GM12878 (cell line): Measurements from ENCODE around the gene SLC35A5. TPM values are rescaled to one million over a fixed set of nuclear protein-coding genes. Genes with fewer than 3 reads are reported as not detected.

Experiments used
- ATAC-seq: fragments of 200-7000 bp; cut with Tn5 transposase; 3 replicates; pipeline ENCODE4 v1.9.1; 2020; ENCODE audit warnings: mild to moderate bottlenecking, moderate library complexity
- BruUV-seq: library from RNA; stranded (reverse); fragments of 400-500 nt; replicated peaks from 2 replicates; lab custom pipeline; 2021; lab: Mats Ljungman, UMichigan
- CTCF ChIA-PET: fragments of 300-600 bp; sonication (Branson Sonifier 250); formaldehyde crosslinking; extraction: SDS; loops from one replicate; lab custom pipeline; 2021; ENCODE audit warnings: inconsistent platforms; lab: Yijun Ruan, JAX
- POLR2A ChIA-PET: fragments of 350-600 bp; formaldehyde crosslinking; extraction: SDS; loops from one replicate; lab custom pipeline; 2021; ENCODE audit warnings: inconsistent platforms; lab: Charles Lee
- RAD21 ChIA-PET: fragments of 300-600 bp; sonication (Branson Sonifier 250); formaldehyde crosslinking; loops from one replicate; lab custom pipeline; 2023; ENCODE audit warnings: antibody characterized with exemption; ENCODE audit not compliant: unreplicated experiment; lab: Charles Lee
- SMC1A ChIA-PET: fragments of 300-600 bp; sonication (Branson Sonifier 250); formaldehyde crosslinking; loops from one replicate; lab custom pipeline; 2023; ENCODE audit not compliant: unreplicated experiment, uncharacterized antibody; lab: Charles Lee
- DNase-seq: peaks from one replicate; pipeline ENCODE4 v3.0.0-alpha.2; 2011; ENCODE audit warnings: low read depth, low spot score
- FAIRE-seq: peaks from 3 replicates; lab custom pipeline; 2011; peaks lifted over from hg19 to GRCh38; lab: Jason Lieb, UNC
- H2AFZ ChIP-seq: 2 replicates; pipeline ENCODE4 v1.6.0; 2011; ENCODE audit warnings: low read depth, low read length, control low read depth; ENCODE audit not compliant: control insufficient read depth
- H3K27ac ChIP-seq: 2 replicates; pipeline ENCODE4 v1.5.1; 2011; ENCODE audit warnings: control low read depth; ENCODE audit not compliant: control insufficient read depth, insufficient read depth
- H3K27me3 ChIP-seq, 2 experiments: replicated peaks in 1 of 2; 2 replicates each; pipeline versions ENCODE4 v1.6.0 to v1.6.1; 2011; ENCODE audit warnings: low read length in 1 of 2; ENCODE audit not compliant: control insufficient read depth in 2 of 2, insufficient read depth in 2 of 2
- H3K36me3 ChIP-seq, 2 experiments: 2 replicates each; pipeline ENCODE4 v1.5.1; 2011; ENCODE audit warnings: low read length in 1 of 2; ENCODE audit not compliant: control insufficient read depth in 2 of 2, insufficient read depth in 2 of 2
- H3K4me1 ChIP-seq: 2 replicates; pipeline ENCODE4 v1.6.1; 2011; ENCODE audit warnings: mild to moderate bottlenecking, low read length, moderate library complexity, mixed read lengths; ENCODE audit not compliant: control insufficient read depth, insufficient read depth
- H3K4me2 ChIP-seq: 2 replicates; pipeline ENCODE4 v1.6.0; 2011; ENCODE audit warnings: control low read depth; ENCODE audit not compliant: control insufficient read depth, insufficient read depth
- H3K4me3 ChIP-seq: fragments of 200-600 bp; sonication (generic); 2 replicates; pipeline ENCODE4 v1.5.1; 2016
- H3K79me2 ChIP-seq: 2 replicates; pipeline ENCODE4 v1.6.0; 2011; ENCODE audit warnings: low read length; ENCODE audit not compliant: control insufficient read depth, insufficient read depth
- H3K9ac ChIP-seq: 2 replicates; pipeline ENCODE4 v1.8.0; 2011; ENCODE audit warnings: low read length, control low read depth, mixed read lengths; ENCODE audit not compliant: control insufficient read depth, insufficient read depth
- H3K9me3 ChIP-seq: replicated peaks from 3 replicates; pipeline ENCODE4 v1.5.1; 2011; ENCODE audit warnings: mild to moderate bottlenecking, low read length; ENCODE audit not compliant: control insufficient read depth, insufficient read depth
- H4K20me1 ChIP-seq: 2 replicates; pipeline ENCODE4 v1.6.0; 2011; ENCODE audit not compliant: control insufficient read depth, insufficient read depth
- CEBPB ChIP-seq, 2 experiments: fragments of 150-350 bp in 1 of 2; IDR thresholded peaks; 2 replicates each; pipeline ENCODE4 v1.6.1; 2012 to 2014; ENCODE audit warnings: low read depth in 2 of 2, low read length in 2 of 2, borderline replicate concordance in 1 of 2, inconsistent platforms in 1 of 2
- EGR1 ChIP-seq, 2 experiments: IDR thresholded peaks; 1 replicate in 1 of 2; 2 replicates in 1 of 2; pipeline ENCODE4 v1.6.1; 2011 to 2012; ENCODE audit warnings: low read depth in 2 of 2, low read length in 2 of 2, borderline replicate concordance in 1 of 2, mild to moderate bottlenecking in 1 of 2, moderate library complexity in 1 of 2
- ESRRA ChIP-seq: IDR thresholded peaks from 2 replicates; pipeline ENCODE4 v1.6.1; 2012; ENCODE audit warnings: mild to moderate bottlenecking, low read length, improper control_type of control experiment
- JUND ChIP-seq: IDR thresholded peaks from 2 replicates; pipeline ENCODE4 v1.6.1; 2012; ENCODE audit warnings: low read depth, mild to moderate bottlenecking, low read length, improper control_type of control experiment, moderate library complexity
- LARP7 ChIP-seq: fragments of 450-650 bp; IDR thresholded peaks from 2 replicates; pipeline ENCODE4 v1.6.1; 2017; ENCODE audit warnings: mild to moderate bottlenecking
- MEF2A ChIP-seq: IDR thresholded peaks from 2 replicates; pipeline ENCODE4 v1.6.1; 2011; ENCODE audit warnings: low read depth, mild to moderate bottlenecking, low read length, moderate library complexity; ENCODE audit not compliant: insufficient read depth
- NFXL1 ChIP-seq: fragments of 450-650 bp; IDR thresholded peaks from 2 replicates; pipeline ENCODE4 v1.6.1; 2017; ENCODE audit warnings: antibody characterized with exemption, mild to moderate bottlenecking, borderline replicate concordance
- RFX5 ChIP-seq: IDR thresholded peaks from 2 replicates; pipeline ENCODE4 v1.6.1; 2011; ENCODE audit warnings: low read depth, low read length, improper control_type of control experiment
- SMARCA5 ChIP-seq: fragments of 450-650 bp; IDR thresholded peaks from 2 replicates; pipeline ENCODE4 v1.6.1; 2017; ENCODE audit warnings: mild to moderate bottlenecking
- SMC3 ChIP-seq: IDR thresholded peaks from 2 replicates; pipeline ENCODE4 v1.6.1; 2011; ENCODE audit warnings: low read length, improper control_type of control experiment, borderline replicate concordance
- SRF ChIP-seq, 2 experiments: IDR thresholded peaks; 2 replicates each; pipeline ENCODE4 v1.6.1; 2011; ENCODE audit warnings: low read depth in 2 of 2, low read length in 2 of 2, mild to moderate bottlenecking in 1 of 2, moderate library complexity in 1 of 2
- ZNF207 ChIP-seq: fragments of 450-650 bp; IDR thresholded peaks from 2 replicates; pipeline ENCODE4 v1.6.1; 2014; ENCODE audit warnings: antibody characterized with exemption, mild to moderate bottlenecking, borderline replicate concordance
- WGBS: methylation state at CpG from one replicate; pipeline ENCODE4 v1.1.6; 2016; ENCODE audit warnings: low lambda C conversion rate; ENCODE audit not compliant: insufficient replicate concordance, insufficient coverage; ENCODE audit errors: missing lambda C conversion rate; 5-methylcytosine and 5-hydroxymethylcytosine counted together
- in situ Hi-C: fragments of 300-500 bp; cut with MboI; formaldehyde crosslinking; loops from 9 replicates; pipeline ENCODE4 v1.14.3; 2018; ENCODE audit warnings: mixed read lengths
- intact Hi-C: fragments of 100-400 bp; cut with micrococcal nuclease; formaldehyde crosslinking; loops from one replicate; pipeline ENCODE4 v1.14.2; 2022; ENCODE audit not compliant: unreplicated experiment
- polyA plus RNA-seq, 11 experiments: library from polyadenylated mRNA; depleted of rRNA in 4 of 11; unstranded in 6 of 11; stranded (reverse) in 5 of 11; fragments of >200 nt; fragmentation: Nextera tagmentation in 4 of 11; fragmentation: Illumina TruSeq in 1 of 11; extraction: Ambion mirVana in 4 of 11; extraction: Trizol in 1 of 11; gene quantifications; 1 replicate in 1 of 11; 2 replicates in 10 of 11; pipeline versions ENCODE4 v1.2.1 to v1.2.3, GENCODE V29; 2011 to 2016; ENCODE audit warnings: inconsistent platforms in 2 of 11, missing spikeins in 2 of 11, low read depth in 1 of 11
- total RNA-seq, 4 experiments: library from RNA; depleted of rRNA in 3 of 4; stranded (reverse); fragments of >200 nt in 3 of 4; fragmentation: Illumina TruSeq in 1 of 4; extraction: Trizol in 1 of 4; gene quantifications; 2 replicates each; pipeline versions ENCODE4 v1.2.1 to v1.2.3, GENCODE V29; 2013 to 2021
- TF ChIP-seq, protein P1 (sequence below): fragments of 450-650 bp; formaldehyde crosslinking; IDR thresholded peaks from 2 replicates; pipeline ENCODE4 v1.5.0; 2022; ENCODE audit warnings: mild to moderate bottlenecking, missing genetic modification characterization
- TF ChIP-seq, protein P2 (sequence below), 3 experiments: IDR thresholded peaks in 2 of 3; conservative IDR thresholded peaks in 1 of 3; 2 replicates each; pipeline ENCODE4 v1.5.1; 2011; ENCODE audit warnings: low read depth in 3 of 3, low read length in 3 of 3, mild to moderate bottlenecking in 3 of 3, control low read depth in 2 of 3, moderate library complexity in 2 of 3, inconsistent platforms in 1 of 3, mixed read lengths in 1 of 3; ENCODE audit not compliant: control insufficient read depth in 2 of 3, insufficient read depth in 1 of 3; ENCODE audit errors: extremely low read depth in 1 of 3
- TF ChIP-seq, protein P3 (sequence below): fragments of 450-650 bp; IDR thresholded peaks from 2 replicates; pipeline ENCODE4 v1.6.1; 2016; ENCODE audit warnings: mild to moderate bottlenecking

The SLC35A5 gene
- total and polyA plus RNA-seq, 10 of the 15 experiments (the other 5 are each of a cell fraction or from before 2014, with no cell fraction given) = 10.9 to 38.1 (median 16.0) TPM

DNA sequence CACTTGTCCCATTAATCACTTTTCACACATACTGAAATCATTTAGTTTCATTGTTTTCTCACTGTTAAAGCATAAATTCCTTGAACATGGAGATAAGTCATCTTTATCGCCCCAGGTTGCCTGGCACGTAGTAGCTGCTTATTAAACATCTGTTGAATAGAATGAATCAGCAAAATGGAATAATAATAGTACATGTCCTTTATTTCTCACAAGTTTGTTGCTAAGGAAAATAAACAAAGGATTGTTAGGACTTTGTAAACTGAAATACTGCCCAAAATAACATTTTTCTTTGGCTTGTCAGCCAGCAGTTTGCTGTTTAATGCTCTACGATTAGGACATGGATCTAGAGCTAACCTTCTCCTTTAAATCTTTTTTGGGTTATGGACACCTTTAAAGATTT, 17.9 kb downstream of the SLC35A5 start (continued):
- TF ChIP-seq, protein P1, sequence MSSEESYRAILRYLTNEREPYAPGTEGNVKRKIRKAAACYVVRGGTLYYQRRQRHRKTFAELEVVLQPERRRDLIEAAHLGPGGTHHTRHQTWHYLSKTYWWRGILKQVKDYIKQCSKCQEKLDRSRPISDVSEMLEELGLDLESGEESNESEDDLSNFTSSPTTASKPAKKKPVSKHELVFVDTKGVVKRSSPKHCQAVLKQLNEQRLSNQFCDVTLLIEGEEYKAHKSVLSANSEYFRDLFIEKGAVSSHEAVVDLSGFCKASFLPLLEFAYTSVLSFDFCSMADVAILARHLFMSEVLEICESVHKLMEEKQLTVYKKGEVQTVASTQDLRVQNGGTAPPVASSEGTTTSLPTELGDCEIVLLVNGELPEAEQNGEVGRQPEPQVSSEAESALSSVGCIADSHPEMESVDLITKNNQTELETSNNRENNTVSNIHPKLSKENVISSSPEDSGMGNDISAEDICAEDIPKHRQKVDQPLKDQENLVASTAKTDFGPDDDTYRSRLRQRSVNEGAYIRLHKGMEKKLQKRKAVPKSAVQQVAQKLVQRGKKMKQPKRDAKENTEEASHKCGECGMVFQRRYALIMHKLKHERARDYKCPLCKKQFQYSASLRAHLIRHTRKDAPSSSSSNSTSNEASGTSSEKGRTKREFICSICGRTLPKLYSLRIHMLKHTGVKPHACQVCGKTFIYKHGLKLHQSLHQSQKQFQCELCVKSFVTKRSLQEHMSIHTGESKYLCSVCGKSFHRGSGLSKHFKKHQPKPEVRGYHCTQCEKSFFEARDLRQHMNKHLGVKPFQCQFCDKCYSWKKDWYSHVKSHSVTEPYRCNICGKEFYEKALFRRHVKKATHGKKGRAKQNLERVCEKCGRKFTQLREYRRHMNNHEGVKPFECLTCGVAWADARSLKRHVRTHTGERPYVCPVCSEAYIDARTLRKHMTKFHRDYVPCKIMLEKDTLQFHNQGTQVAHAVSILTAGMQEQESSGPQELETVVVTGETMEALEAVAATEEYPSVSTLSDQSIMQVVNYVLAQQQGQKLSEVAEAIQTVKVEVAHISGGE = no peak
- no peak for TF ChIP-seq LARP7

DNA sequence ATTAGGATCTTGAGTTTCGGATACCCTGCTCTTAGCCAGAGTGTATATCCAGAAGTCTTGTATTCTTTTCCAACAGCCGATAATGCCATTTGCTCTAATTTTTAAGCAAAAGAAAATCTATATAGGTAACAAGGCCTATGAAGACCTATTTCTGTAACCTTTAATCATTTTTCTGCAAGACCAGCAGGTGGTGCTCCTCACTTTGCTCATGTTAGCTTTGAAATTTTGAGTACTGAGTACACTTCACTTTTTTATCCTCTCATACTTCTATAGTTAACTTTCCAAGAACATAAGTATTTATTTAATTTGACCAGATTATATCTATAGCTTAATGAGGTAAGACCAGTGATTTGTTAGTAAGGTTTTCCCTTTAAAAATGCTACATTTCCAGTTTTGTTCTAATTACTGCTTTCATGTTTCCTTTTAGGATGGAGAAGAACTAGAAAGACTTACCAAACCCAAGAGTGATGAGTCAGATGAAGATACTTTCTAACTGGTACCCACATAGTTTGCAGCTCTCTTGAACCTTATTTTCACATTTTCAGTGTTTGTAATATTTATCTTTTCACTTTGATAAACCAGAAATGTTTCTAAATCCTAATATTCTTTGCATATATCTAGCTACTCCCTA, 20.5 kb downstream of the SLC35A5 start:
- intact Hi-C loops = loop anchor here (5.0 kb wide), 1 partner anchor 395 kb away; the partner anchor contains the start of gene CD200R1
- Histone ChIP-seq H4K20me1 (no peaks in the 10 kb centered on the region), H3K79me2 (no peaks in the 10 kb centered on the region), H3K4me1 (no peaks in the 10 kb centered on the region), H3K9ac (no peak overlapping the region), H3K4me3 (no peak overlapping the region), H3K9me3 (no peaks in the 10 kb centered on the region), H3K4me2 (no peak overlapping the region), H3K27ac (no peak overlapping the region), H3K36me3 (peaks cover 0 to 12% of the 10 kb centered on the region in 2 experiments; a peak in 2 of 4 replicates), H2AFZ (no peak overlapping the region), H3K27me3 (no peaks in the 10 kb centered on the region)
- ChIA-PET CTCF (interaction anchor here (0.8 to 3.2 kb wide), 44 partner anchors 8 to 706 kb away, joined by 3 to 32 read pairs (median 5); partner anchors contain the start of gene SLC9C1), RAD21 (interaction anchor here (0.7 to 2.5 kb wide), 10 partner anchors 13 to 706 kb away, joined by 3 to 10 read pairs (median 4); partner anchors contain the start of gene SLC9C1), SMC1A (interaction anchor here (0.7 to 2.2 kb wide), 26 partner anchors 9 to 706 kb away, joined by 3 to 12 read pairs (median 4); partner anchors contain the start of genes GTPBP8 and SLC9C1), POLR2A (no interaction called here)
- 48% methylated on average over 2 of the region's 2 CpGs for WGBS
- in situ Hi-C loops = no loop called here
- no TSS peak for BruUV-seq
- ATAC-seq (peak; percentile 71), DNase-seq (no peak), FAIRE-seq (peak; percentile 54)
- TF ChIP-seq NFXL1 (no peak), MEF2A (no peak), SMARCA5 (no peak), ESRRA (no peak), JUND (no peak), CEBPB (IDR thresholded peaks at IDR 0.05; ENCODE audit: borderline replicate concordance in 1 of 2, low read depth in 2 of 2, low read length in 2 of 2) (no peak), SRF (IDR thresholded peaks at IDR 0.05; ENCODE audit: low read depth in 2 of 2, low read length in 2 of 2) (no peak), RFX5 (no peak), EGR1 (IDR thresholded peaks at IDR 0.05; ENCODE audit: borderline replicate concordance in 1 of 2, low read depth in 2 of 2, low read length in 2 of 2) (no peak), ZNF207 (no peak), SMC3 (peak; percentile 45; the same call in 1 of the 2 replicates)
- TF ChIP-seq, protein P2, sequence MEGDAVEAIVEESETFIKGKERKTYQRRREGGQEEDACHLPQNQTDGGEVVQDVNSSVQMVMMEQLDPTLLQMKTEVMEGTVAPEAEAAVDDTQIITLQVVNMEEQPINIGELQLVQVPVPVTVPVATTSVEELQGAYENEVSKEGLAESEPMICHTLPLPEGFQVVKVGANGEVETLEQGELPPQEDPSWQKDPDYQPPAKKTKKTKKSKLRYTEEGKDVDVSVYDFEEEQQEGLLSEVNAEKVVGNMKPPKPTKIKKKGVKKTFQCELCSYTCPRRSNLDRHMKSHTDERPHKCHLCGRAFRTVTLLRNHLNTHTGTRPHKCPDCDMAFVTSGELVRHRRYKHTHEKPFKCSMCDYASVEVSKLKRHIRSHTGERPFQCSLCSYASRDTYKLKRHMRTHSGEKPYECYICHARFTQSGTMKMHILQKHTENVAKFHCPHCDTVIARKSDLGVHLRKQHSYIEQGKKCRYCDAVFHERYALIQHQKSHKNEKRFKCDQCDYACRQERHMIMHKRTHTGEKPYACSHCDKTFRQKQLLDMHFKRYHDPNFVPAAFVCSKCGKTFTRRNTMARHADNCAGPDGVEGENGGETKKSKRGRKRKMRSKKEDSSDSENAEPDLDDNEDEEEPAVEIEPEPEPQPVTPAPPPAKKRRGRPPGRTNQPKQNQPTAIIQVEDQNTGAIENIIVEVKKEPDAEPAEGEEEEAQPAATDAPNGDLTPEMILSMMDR (IDR thresholded peaks at IDR 0.05 in 2 of 3, conservative IDR thresholded peaks at IDR 0.05 in 1 of 3; ENCODE audit: control insufficient read depth in 2 of 3, extremely low read depth in 1 of 3, insufficient read depth in 1 of 3, low read depth in 3 of 3, low read length in 3 of 3) = peak; percentile 55 to 63 (median 60)
- TF ChIP-seq, protein P3, sequence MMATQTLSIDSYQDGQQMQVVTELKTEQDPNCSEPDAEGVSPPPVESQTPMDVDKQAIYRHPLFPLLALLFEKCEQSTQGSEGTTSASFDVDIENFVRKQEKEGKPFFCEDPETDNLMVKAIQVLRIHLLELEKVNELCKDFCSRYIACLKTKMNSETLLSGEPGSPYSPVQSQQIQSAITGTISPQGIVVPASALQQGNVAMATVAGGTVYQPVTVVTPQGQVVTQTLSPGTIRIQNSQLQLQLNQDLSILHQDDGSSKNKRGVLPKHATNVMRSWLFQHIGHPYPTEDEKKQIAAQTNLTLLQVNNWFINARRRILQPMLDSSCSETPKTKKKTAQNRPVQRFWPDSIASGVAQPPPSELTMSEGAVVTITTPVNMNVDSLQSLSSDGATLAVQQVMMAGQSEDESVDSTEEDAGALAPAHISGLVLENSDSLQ = no peak
